Midbrain (tissue), 1 donor: Measurements from ENCODE around the gene MYO9B.
A peak's percentile ranks its signal among the peaks of the same experiment; 100 is the strongest.

Experiments
- DNase-seq: peaks from one replicate; lab custom pipeline; 2025; lab: John Stamatoyannopoulos, UW

The MYO9B gene

DNA sequence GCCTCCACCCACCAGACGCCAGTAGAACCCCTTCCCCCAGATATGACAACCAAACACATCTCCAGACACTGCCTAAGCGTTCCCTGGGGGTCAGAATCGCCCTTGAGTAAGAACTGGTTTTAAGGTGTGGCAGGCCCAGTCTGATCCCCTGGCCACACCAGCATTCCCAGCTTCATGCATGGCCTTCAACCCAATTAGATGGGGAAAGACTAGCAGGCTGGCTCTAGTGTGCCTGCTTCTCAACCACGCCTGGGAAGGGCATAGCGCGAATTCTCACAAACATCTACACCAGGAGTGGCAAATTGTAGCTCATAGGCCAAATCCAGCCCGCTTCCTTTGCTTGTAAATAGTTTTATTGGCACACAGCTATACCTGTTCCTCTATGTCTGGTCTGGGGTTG is 13.9 kb upstream of the MYO9B start:
- DNase-seq: no peak

DNA sequence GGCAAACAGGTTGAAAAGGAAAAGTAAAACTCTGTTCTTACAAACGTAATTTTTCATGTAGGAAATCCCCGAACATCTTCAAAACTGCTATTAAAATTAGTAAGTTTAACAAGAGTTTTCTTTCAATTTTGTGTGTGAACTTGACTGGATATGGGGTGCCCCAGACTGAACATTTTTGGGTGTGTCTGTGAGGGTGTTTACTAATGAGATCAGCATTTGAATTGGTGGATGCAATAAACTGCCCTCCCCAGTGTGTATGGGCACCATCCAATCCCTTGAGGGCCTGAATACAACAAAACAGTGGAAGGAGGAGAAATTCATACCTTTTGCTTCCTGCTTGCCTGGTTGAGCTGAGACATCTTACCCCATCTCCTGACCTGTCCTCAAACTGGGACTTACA is 12.1 kb upstream of the MYO9B start:
- no peak for DNase-seq

DNA sequence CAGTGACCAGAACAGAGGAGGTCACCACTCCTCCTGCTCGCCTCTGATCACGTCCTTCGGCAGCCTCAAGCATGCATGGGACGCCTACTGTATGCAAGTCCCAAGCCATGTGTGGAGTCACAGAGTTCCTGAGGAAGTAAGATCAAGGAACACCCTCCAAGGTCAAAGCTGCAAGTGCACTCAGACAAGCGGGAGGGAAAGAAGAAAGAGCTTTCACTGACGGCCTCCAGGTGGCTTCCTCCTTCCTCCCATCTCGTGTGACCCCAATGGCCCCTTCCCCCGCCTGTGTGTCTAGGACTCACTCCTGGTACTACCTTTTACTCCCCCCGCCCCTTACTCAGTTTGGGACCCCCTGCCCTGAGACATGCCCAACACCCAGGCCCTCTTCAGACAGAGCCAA is 6.4 kb upstream of the MYO9B start:
- no peak for DNase-seq

DNA sequence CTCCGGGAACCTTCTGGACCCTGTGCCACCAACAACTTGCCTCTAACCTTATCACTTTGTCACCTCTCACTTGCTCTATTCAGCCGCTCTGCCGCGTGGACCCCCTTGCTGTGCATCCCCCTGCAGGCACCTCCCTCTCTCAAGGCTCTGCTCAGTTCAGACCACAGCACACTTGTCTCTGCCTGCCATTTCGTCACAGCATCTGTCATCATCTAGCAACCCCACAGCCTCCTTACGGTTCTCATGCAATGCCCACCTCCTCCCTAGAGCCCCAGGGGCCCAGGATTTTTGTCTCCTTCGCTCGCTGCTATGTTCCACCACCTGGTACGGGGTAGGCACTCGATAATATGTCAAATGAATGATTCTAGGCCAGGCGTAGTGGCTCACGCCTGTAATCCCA is 5.2 kb upstream of the MYO9B start:
- no peak for DNase-seq

DNA sequence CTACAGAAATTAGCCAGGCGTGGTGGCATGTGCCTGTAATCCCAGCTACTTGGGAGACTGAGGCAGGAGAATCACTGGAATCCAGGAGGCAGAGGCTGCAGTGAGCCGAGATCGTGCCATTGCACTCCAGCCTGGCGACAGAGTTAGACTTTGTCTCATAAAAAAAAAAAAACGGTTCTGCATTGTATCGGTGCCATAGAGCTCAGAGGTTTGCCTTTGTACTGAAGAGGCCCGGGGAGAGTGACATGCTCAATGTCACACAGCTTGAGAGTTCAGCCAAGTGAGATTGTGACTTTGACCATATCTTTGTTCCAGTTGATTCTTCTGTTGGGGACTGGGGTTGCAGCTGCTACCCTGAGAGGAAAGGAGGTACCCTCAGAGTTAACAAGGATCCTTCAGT is 4.7 kb upstream of the MYO9B start:
- DNase-seq: no peak

DNA sequence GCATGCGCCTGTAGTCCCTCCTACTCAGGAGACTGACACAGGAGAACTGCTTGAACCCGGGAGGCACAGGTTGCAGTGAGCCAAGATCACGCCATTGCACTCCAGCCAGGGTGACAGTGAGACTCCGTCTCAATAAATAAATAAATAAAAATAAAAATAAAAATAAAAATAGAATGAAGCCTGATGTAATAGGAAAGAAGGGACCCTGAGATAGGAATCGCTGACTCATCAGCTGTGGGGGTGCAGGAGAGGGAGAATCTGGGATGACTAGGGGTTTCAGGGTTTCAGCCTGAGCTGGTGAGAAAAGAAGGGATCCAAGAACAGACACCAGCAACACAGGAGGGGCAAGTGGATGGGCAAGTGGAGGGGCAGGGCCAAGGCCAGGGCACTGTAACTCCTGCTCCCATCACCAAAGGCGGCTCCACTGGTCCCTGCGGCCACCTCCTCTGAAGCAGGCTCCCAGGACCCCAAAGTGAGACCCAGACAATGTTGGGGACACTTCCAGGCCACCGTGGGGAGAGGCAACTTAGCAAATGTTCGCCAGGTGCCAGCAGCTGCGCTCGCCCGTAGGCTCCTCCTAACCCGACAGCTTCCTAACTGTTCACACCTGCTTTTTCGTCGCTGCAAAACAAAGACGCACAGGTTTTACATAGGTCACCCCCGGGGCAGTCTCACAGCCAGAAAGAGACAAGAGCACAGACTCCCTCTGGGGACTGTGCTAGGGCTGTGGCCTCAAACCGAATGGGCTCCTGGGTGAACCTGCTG is 1.5 kb upstream of the MYO9B start:
- no peak for DNase-seq

DNA sequence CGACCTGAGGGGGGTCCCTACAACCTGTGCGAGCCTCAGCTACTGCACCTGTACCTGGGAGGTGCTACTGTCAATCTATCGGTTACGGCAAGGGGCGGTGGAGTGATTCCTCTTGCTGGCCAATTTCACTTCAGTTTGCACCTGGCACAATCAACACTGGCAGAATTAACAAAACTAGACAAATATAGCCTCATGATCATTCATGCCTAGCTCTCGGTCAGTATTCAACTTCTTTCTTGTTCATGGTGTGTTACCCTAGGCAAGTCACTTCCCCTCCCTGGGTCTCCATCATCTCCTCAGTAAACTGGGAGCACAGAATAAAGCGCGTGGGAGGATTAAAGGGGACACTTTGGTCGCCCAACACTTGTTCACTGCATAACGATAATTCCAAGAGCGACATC is 943 bp upstream of the MYO9B start:
- DNase-seq: no peak

DNA sequence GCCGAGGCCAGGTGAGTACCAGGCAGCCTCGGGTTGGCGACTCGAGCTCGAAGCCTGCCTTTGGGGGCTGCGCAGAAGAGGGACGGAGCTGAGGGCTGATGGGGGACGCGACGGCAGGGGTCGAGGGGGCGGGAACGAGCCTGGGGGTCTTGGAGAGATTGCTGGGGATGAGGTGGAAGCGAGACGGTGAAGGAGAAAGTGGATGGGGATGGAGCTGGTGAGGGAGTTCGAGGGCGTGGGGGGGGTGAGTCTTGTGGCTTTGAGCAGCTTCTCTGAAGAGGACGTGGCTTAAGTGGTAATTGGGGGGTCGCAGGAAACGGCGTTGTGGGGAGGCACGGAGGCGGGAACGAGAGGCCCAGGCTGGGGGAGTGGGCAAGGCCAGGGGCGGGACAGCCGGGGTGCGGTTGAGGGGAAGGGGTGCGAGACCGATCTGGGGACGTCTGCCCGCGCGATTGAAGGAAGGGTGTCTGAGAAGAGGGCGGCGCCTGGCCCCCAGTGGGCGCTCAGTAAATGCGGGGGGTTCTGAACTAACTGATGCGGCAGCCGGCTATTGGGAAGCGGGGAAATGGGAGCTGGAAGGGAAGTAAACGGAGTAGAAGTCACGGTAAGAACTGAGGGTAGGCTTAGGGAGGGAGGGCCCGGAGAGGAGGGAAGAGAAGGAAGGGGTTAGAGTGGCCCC is 426 bp downstream of the MYO9B start:
- peak; percentile 16 for DNase-seq

DNA sequence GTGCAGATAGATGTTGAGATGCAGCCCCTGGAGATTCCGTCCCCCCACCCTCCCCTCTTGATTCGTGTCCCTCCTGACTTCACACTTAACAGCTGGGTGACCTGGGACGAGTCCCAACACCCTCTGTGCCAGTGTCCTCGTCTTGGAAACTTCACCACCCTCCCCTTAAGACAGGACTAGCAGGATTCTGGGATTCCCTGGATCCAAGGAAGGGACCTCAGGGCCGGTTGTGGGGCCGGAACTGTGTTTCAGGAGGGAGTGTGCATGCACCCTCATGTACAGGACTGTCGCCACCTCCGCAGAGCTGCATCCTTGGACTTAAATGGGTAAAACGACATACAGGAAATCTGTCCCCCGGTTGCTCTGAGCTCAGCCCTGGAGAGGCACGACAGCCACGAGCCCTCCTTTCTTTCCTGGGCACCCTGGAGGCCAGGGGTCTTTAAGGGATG is 990 bp downstream of the MYO9B start:
- DNase-seq: no peak

DNA sequence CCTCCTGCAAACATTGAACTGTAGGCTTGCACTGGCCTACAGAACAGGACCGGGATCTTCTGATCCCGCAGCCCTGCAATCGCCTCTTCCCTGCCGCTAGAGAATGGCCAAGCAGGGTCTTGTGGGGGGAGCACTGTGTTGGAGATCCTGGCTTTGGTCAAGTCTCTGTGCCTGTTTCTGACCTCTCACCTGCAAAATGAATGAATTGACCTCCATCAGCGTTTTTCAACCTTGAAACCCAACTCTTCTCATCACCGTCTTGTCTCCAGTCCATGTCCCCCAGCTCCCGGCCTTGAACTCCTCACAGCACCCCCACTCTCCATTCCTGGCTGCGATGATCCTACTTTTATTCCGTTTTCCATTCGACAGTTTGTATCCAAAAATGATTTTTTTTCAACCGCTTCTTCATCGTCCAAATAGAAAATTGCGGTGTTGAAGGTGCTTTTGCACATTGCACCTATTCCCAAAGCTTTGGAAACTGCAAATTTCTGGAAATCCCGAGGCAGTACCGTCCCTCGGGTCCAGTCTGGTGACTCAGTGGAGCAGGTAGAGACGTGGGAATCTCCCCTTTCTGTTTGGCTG is 2.0 kb downstream of the MYO9B start:
- no peak for DNase-seq

DNA sequence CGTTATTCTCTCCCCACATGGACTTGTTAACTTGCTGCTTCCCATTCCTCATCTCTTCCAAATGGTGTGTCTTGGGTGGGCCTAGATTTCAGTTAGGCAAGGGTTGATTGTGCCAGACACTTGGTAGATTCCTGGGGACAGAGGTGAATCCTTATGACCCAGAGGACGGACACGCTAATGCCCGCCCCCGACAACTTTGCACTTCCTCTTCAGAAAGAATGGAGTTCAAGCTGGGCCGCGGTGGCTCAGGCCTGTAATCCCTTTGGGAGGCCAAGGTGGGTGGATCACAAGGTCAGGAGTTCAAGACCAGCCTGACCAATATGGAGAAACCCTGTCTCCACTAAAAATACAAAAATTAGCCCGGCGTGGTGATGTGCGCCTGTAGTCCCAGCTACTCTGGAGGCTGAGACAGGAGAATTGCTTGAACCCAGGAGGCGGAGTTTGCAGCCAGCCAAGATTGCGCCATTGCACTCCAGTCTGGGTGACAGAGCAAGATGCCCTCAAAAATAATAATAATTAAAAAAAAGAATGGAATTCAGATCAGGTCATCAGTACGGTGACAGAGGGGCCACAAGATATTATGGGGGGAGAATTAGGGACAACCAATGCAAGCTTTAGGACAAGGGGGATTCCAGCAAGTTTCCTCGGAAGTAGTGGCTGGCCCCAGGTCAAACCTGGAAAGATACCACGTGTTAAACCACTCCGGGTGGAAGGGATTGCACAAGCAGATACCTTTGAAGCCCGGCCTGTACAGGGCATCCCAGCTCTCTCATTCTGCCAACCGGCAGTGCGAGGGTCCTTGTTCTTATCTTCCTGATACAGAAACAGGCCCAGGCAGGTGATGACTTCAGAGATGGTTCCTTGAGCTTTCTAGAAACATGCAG is 2.7 kb downstream of the MYO9B start:
- DNase-seq: no peak

DNA sequence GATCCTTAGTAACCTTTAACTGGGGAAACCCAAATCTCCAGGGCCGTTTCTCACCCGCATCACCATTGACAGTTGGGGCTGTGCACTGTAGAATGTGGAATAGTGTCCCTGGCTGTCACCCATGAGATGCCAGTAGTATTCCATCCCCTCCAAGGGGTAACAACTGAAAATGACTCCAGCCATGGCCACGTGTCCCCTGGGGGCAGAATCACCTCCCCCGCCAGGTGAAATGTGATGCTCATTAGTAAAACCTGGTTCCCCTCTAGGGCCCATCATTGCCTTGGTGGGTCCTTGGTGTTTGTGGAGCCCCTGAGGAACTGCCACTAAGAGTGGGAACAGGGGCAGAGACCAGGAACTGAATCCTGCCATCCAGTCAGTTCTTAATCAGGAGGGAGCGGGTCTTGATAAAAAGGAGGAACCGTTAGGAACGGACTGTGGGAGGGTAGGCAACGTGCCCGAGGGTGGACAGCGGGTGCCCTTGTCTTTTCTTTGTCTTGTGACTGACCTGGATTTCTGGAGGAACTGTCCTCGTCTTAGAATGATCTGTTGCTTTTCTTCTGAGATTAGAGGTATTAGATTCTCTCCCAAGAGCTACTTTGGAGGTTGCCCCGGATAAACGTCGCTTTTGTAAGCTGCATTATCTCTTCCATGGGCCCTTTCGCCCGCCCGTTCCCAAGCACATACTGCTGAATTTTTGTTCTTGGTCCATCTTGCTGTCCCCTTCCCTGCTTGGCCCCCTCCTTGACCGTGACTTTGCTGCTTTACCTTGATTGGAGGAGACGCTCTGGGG is 3.5 kb downstream of the MYO9B start:
- DNase-seq: peak; percentile 57

DNA sequence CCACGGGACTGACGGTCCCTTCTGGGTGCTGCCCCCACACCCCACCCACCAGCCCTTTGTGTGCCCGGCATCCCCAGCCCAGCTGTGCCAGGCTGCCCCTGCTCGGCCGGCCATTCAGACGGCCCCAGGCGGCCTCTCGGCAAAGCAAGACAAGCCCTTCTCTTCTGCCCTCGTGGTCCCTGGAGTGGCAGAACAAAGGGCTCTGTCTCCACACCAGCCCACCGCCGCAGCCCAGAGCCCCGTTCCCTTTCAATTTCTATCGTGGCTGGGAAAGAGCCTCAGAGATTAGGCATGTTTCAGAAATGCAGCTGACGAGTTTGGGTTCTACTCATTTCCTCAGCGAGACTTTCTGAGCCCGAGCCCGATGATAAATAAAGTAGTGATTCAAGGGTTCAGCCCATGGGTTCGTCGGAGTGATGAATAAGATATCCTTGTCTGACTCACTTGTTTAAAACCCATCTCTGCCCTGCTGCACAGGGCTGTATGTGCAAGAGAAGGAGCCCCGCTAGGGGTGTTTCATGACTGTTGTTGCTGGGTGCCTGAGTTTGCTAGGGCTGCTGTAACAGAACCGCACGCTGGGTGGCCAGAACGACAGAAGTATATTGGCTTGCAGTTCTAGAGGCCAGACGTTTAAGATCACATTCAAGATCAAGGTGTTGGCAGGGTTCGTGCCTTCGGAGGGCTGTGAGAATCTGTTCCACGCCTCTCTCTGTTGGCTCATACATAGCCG is 4.3 kb downstream of the MYO9B start:
- peak; percentile 81 for DNase-seq

DNA sequence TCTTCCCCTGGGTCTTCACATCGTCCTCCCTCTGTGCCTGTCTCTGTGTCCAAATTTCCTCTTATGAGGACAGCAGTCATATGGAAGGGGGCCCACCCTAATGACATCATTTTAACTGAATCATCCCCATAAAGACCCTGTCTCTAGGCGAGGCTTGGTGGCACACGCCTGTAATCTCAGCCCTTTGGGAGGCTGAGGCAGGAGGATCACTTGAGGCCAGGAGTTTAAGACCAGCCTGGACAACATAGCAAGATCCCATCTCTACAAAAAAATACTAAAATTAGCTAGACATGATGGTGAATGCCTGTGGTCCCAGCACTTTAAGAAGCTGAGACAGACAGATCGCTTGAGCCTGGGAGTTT is 4.8 kb downstream of the MYO9B start:
- no peak for DNase-seq

DNA sequence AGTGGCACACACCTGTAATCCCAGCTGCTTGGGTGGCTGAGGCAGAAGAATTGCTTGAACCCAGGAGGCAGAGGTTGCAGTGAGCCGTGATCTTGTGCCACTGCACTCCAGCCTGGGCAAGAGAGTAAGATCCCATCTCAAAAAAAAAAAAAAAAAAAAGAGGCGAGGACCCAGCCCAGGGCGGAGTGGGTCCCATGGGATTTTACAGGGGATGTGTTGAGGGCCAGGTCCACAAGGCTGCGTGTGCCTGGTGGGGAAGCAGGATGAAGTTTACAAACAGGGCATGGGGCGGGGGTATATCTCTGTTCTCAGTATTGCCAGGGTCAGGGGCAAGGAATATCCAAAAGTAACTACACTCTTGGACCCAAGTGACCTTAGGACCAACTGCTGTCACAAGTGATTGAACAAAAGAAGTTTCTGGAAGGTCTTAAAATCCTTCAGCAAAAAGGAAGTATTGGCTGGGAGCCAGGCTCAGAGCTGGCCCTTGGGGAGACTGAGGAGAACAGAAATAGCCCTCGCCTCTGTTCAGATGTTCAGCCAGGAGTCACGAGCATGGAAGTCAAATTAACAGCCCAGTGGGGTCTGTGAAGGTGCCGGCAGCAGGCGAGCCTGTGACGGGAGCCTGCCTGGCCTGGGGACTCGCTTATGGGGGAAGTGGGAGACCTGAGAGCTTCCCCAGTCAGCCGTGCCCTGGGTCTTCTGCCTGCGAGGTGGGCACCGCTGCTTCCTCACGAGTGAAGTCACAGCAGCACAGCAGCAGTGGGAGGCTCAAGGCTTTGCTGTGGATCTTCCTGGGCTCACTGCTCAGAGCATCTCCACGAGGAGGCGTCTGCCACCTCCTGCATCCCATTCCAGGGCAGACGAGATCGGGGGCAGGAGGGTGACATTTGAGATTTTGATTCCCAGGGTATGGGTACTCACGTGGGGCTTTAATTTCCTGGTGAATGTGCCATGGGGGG is 6.4 kb downstream of the MYO9B start:
- no peak for DNase-seq

DNA sequence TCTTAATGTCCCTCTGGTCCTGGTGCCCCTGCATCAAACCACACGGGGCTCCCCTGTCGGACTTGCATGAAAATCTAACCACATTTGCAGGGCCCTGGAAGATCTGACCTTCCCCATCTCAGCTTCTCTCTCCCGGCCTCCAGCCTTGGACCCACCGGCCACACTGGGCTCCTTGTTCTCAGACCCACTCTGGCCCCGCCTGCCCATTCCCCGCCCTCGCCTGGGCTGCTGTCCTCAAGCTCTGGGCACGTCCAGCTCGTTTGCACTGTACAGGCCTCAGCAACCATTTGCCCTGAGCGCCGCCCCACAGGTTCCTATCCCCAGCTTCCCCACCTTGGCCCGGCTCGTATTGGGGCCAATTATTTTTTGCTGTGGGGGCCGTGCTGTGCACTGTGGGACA is 10.5 kb downstream of the MYO9B start:
- DNase-seq: peak; percentile 82

DNA sequence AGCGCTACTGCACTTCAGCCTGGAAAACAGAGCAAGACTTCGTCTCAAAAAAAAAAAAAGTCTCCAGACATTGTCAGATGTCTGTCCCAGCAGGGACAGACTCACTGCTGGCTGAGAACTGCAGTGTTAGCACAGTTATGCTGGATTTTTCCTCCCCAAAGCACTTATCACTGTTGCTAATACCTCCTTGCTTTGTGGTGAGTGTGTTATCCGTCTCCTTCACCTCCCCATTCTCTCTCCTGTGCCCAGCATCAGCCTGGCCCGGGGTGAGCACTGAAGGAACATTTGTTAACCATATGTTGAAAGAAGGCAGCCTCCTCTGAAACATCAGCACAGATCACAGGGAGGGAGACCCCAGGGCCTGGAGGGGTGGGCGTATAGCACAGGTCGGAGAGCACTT is 11.3 kb downstream of the MYO9B start:
- no peak for DNase-seq

DNA sequence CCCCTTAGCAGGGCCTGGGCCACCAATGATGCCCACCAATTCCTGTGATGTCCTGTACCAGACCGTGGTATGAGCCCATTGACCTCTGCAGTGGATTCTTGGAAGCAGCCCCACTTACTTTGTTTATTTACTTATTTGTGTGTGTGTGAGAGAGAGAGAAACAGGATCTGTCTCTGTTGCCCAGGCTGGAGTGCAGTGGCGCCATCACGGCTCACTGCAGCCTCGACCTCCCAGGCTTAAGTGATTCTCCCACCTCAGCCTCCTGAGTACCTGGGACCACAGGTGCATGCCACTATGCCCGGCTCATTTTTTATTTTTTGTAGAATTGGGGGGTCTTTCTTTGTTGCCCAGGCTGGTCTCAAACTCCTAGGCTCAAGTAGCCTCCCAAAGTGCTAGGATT is 13.0 kb downstream of the MYO9B start:
- DNase-seq: no peak

DNA sequence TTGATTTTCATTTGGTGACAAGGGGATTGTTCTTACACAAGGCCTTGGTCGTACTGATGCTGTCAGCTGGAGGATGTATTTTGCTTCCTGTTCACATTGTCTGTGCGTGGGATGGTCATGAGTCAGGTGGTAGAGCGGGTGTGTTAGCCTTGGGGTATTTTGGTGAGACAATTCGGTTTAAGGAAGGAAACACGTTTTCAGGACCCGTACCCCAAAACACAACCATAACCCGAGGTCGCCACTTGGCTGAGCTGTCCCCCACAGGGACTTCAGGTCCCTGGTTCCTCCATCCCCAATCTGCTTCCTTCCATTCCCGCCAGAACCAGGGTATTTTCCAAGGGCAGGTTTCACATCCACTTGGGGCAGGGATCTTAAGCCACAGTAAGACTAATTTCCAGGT is 15.0 kb downstream of the MYO9B start:
- DNase-seq: no peak
